ENCODE measurements around the gene CLCNKB. TPM values are rescaled to one million over a fixed set of nuclear protein-coding genes. Genes with fewer than 3 reads are reported as not detected.

CLCNKB gene
- total RNA-seq, 4 donors from 2014 or later: 0.41 to 1.9 (median 1.2) TPM; not detected in 1

DNA sequence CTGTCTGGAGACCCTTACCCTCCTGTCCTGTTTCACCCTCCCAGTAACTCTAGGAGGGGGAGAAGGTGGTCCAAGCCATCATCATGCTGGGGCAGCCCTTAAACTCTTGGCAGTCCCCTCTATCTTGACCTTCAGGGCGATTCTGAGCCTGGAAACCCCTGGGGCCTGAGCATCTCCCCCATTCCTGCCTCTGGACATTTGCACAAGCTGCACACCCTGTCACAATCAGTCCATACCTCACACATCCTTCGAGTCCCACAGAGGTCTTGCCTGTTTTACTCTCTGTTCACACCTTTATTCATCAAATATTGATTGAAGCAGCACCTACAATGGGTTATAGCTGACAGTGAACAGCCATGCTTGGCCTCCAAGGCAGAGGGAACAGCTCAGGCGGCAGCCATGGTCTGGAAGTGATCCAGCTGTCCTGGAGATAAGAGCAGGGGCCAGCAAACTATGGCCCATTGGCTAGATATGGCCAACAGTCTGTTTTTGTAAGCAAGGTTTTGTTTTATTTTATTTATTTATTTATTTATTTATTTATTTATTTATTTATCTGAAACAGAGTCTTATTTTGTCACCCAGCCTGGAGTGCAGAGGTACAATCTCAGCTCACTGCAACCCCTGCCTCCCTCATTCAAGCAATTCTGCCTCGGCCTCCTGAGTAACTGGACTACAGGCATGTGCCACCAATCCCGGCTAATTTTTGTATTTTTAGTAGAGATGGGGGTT is 37.0 kb downstream of the CLCNKB start:
- intact Hi-C loops (cut with DNase I; ENCODE audit: low total_unique reads): no loop called here
- no peak for DNase-seq

DNA sequence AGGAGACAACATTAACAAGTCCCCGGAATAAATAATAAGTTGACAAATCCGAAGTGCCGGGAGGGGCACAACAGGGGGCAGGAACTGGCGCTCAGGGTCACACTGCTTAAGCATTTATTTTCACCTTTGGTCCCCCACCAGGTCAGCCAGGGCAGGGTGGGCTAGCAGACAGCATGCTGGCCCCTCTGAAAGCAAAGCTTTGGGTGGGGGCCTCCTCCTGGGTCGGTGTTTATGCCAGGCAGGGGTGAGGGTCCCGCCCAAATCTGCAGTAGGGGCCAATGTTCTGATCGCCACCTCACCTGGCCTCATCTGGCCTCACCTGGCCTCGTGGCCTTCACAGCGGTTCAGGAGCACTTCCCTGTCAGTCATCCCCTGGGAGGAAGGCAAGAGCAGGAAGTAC is 38.1 kb downstream of the CLCNKB start:
- DNase-seq: no peak
- H3K27me3 ChIP-seq: no peaks in the 10 kb centered on the region
- H3K9me3 ChIP-seq: no peaks in the 10 kb centered on the region
- intact Hi-C loops (cut with DNase I; ENCODE audit: low total_unique reads): no loop called here
- TF ChIP-seq CTCF (IDR thresholded peaks at IDR 0.05) (no peak), POLR2A (IDR thresholded peaks at IDR 0.05) (no peak)
- no peaks in the 10 kb centered on the region for H3K36me3 ChIP-seq
- H3K4me1 ChIP-seq: no peaks in the 10 kb centered on the region
- no peak overlapping the region for H3K27ac ChIP-seq
- no peak overlapping the region for H3K4me3 ChIP-seq

More for the DNA sequence above, 37.0 kb downstream of the CLCNKB start:
- H3K4me1 ChIP-seq: peaks cover 0 to under 1% of the 10 kb centered on the region in 2 donors
- H3K27ac ChIP-seq: no peak overlapping the region
- no peaks in the 10 kb centered on the region for H3K27me3 ChIP-seq
- no peaks in the 10 kb centered on the region for H3K9me3 ChIP-seq
- H3K36me3 ChIP-seq: no peaks in the 10 kb centered on the region
- TF ChIP-seq CTCF (IDR thresholded peaks at IDR 0.05): no peak
- TF ChIP-seq POLR2A (IDR thresholded peaks at IDR 0.05): no peak
- no peak overlapping the region for H3K4me3 ChIP-seq

GRCh38 chr1:16082283-16083038 is 38.9 kb downstream of the CLCNKB start:
- DNase-seq: peak; percentile 56 to 61
- H3K4me3 ChIP-seq: no peak overlapping the region
- no peak overlapping the region for H3K27ac ChIP-seq
- TF ChIP-seq CTCF (IDR thresholded peaks at IDR 0.05): peak; percentile 74 to 86 (median 81)
- TF ChIP-seq POLR2A (IDR thresholded peaks at IDR 0.05): no peak
- H3K36me3 ChIP-seq: no peaks in the 10 kb centered on the region
- no peaks in the 10 kb centered on the region for H3K9me3 ChIP-seq
- no peaks in the 10 kb centered on the region for H3K27me3 ChIP-seq
- no peaks in the 10 kb centered on the region for H3K4me1 ChIP-seq
- intact Hi-C loops (cut with DNase I; ENCODE audit: low total_unique reads): no loop called here

DNA sequence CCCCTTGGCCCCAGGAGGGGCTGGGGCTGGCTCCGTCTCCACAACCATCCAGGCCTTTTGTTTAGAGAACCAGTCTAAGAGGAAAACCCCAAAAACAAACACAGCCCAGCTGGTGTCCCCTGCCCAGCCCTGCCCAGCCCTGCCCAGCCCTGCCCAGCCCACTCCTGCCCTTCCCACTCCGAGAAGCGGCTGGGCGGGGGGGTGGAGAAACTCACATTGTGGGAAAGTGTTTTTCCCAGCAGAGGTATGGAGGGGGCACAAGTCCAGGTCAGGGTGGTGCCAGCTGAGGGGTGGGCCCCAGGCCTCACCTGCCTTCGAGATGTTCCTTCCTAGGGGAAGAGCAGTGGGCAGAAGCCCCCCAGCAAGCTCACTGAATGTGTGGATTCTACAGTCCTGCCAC is 39.9 kb downstream of the CLCNKB start:
- no peak for DNase-seq
- no peaks in the 10 kb centered on the region for H3K4me1 ChIP-seq
- no peaks in the 10 kb centered on the region for H3K36me3 ChIP-seq
- H3K27ac ChIP-seq: no peak overlapping the region
- TF ChIP-seq POLR2A (IDR thresholded peaks at IDR 0.05) (no peak), CTCF (IDR thresholded peaks at IDR 0.05) (no peak)
- intact Hi-C loops (cut with DNase I; ENCODE audit: low total_unique reads): no loop called here
- no peaks in the 10 kb centered on the region for H3K9me3 ChIP-seq
- no peak overlapping the region for H3K4me3 ChIP-seq
- no peaks in the 10 kb centered on the region for H3K27me3 ChIP-seq

- Histone ChIP-seq H3K27me3 (no peaks in the 10 kb centered on the region), H3K9me3 (no peaks in the 10 kb centered on the region), H3K27ac (no peak overlapping the region), H3K4me1 (no peaks in the 10 kb centered on the region), H3K36me3 (no peaks in the 10 kb centered on the region), H3K4me3 (no peak overlapping the region)
- DNase-seq: no peak
- intact Hi-C loops (cut with DNase I; ENCODE audit: low total_unique reads): no loop called here
- TF ChIP-seq POLR2A (IDR thresholded peaks at IDR 0.05) (no peak), CTCF (IDR thresholded peaks at IDR 0.05) (no peak)
Observed at GRCh38 chr1:16085522-16085921, 41.9 kb downstream of the CLCNKB start.
